ENCODE measurements around the gene INKA1. TPM values are rescaled to one million over a fixed set of nuclear protein-coding genes. Genes with fewer than 3 reads are reported as not detected.
"Not testable (repeated sequence)": the region's sequence is repeated elsewhere in the genome, so short reads cannot be mapped to it uniquely, and the experiment has no call there.

Gene INKA1
- total RNA-seq, 3 donors from 2014 or later (not counting 1 experiment from before 2014, with no cell fraction given), result 0.52 to 0.83 TPM; not detected in 1

DNA sequence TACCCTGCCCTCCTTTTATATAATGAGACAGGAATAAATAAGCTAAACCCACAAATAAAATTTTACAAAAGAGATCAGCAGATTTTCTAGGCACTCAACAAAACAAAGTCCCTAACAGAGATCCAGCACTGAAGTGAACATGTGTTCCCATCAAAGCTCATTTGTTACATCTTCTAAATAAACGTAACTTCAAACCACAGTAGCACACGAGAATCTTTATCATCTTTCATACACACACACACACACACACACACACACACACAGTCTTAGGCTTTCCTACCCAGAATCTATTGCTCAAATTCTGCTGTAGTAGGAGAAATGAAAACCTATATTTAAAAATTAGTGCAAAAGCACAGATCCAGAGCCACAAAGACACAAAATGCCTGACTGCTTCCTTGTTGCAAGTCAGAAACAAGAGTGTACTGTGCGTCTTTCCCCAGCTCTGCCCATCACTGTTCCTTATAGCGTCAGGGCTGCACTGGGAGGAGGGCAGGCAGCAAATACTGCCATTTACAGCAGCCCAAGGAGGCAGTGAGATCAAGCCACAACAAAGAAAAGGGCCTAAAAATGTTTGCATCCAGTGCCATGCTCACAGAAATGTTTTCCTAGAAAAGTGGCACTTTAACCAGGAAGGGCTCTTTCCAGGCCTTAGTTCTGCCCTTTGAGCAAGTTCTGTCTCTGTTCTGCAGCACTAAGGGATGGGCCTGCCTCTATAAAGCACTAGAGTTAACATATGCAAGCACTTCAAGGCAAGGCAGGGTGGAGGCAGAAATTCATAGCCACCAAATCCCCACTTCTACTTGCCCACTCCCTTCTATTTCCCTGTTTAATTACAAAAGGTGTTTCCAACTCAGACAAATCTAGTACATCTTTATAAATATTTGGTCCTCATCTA lies 22.7 kb upstream of the INKA1 start:
- H3K27ac Mint-ChIP-seq, result peak overlapping the region; percentile 11 to 57
- H3K36me3 Mint-ChIP-seq, result no peaks in the 10 kb centered on the region
- H3K27ac ChIP-seq (ENCODE audit: low read length), result no peak overlapping the region
- no peaks in the 10 kb centered on the region for H3K27me3 Mint-ChIP-seq (ENCODE audit: low read depth in 2 of 2)
- H3K27me3 ChIP-seq (ENCODE audit: control insufficient read depth, insufficient read depth, low read length), result no peaks in the 10 kb centered on the region
- TF ChIP-seq, protein P1, sequence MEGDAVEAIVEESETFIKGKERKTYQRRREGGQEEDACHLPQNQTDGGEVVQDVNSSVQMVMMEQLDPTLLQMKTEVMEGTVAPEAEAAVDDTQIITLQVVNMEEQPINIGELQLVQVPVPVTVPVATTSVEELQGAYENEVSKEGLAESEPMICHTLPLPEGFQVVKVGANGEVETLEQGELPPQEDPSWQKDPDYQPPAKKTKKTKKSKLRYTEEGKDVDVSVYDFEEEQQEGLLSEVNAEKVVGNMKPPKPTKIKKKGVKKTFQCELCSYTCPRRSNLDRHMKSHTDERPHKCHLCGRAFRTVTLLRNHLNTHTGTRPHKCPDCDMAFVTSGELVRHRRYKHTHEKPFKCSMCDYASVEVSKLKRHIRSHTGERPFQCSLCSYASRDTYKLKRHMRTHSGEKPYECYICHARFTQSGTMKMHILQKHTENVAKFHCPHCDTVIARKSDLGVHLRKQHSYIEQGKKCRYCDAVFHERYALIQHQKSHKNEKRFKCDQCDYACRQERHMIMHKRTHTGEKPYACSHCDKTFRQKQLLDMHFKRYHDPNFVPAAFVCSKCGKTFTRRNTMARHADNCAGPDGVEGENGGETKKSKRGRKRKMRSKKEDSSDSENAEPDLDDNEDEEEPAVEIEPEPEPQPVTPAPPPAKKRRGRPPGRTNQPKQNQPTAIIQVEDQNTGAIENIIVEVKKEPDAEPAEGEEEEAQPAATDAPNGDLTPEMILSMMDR (IDR thresholded peaks at IDR 0.05), result no peak
- no peak overlapping the region for H3K4me3 ChIP-seq (ENCODE audit: low read length)
- peak overlapping the region; percentile 35 for H3K4me3 Mint-ChIP-seq
- H3K36me3 ChIP-seq (ENCODE audit: control insufficient read depth, insufficient read depth, low read length), result peaks cover 8% of the 10 kb centered on the region
- H3K9me3 Mint-ChIP-seq, result no peaks in the 10 kb centered on the region
- intact Hi-C loops (cut with micrococcal nuclease), result no loop called here
- DNase-seq (no peak), ATAC-seq (no peak)
- peaks cover 27 to 35% of the 10 kb centered on the region in 2 donors for H3K4me1 Mint-ChIP-seq
- peaks cover 23% of the 10 kb centered on the region for H3K4me1 ChIP-seq (ENCODE audit: control insufficient read depth, insufficient read depth, low read length)
- 74% methylated on average over 3 of the region's 4 CpGs for WGBS (ENCODE audit: insufficient coverage)
- no peaks in the 10 kb centered on the region for H3K9me3 ChIP-seq (ENCODE audit: control insufficient read depth, insufficient read depth, low read length)

- DNase-seq; H3K9me3 Mint-ChIP-seq; H3K4me3 ChIP-seq (ENCODE audit: low read length); ATAC-seq; H3K27me3 Mint-ChIP-seq (ENCODE audit: low read depth in 2 of 2); H3K27me3 ChIP-seq (ENCODE audit: control insufficient read depth, insufficient read depth, low read length); H3K4me3 Mint-ChIP-seq; intact Hi-C loops (cut with micrococcal nuclease); H3K27ac ChIP-seq (ENCODE audit: low read length); H3K36me3 ChIP-seq (ENCODE audit: control insufficient read depth, insufficient read depth, low read length); H3K9me3 ChIP-seq (ENCODE audit: control insufficient read depth, insufficient read depth, low read length); H3K36me3 Mint-ChIP-seq: not testable (repeated sequence)
- peak overlapping the region in 1 of 2 donors; percentile 11 for H3K27ac Mint-ChIP-seq
- peaks cover 29% of the 10 kb centered on the region for H3K4me1 ChIP-seq (ENCODE audit: control insufficient read depth, insufficient read depth, low read length)
- H3K4me1 Mint-ChIP-seq, result peaks cover 32 to 38% of the 10 kb centered on the region in 2 donors
- WGBS (ENCODE audit: insufficient coverage), result 92% methylated on average over 9 of the region's 9 CpGs
Measured at GRCh38 chr3:49780975-49781365, 22.1 kb upstream of the INKA1 start.

GRCh38 chr3:49781415-49782199 lies 21.5 kb upstream of the INKA1 start:
- WGBS (ENCODE audit: insufficient coverage), result 93% methylated on average over 4 of the region's 5 CpGs
- TF ChIP-seq, protein P1 (IDR thresholded peaks at IDR 0.05), result no peak
- Histone ChIP-seq H3K4me1 (ENCODE audit: control insufficient read depth, insufficient read depth, low read length) (peaks cover 29% of the 10 kb centered on the region), H3K4me3 (ENCODE audit: low read length) (no peak overlapping the region), H3K27me3 (ENCODE audit: control insufficient read depth, insufficient read depth, low read length) (no peaks in the 10 kb centered on the region), H3K27ac (ENCODE audit: low read length) (no peak overlapping the region), H3K9me3 (ENCODE audit: control insufficient read depth, insufficient read depth, low read length) (no peaks in the 10 kb centered on the region), H3K36me3 (ENCODE audit: control insufficient read depth, insufficient read depth, low read length) (peaks cover 8% of the 10 kb centered on the region)
- Mint-ChIP-seq H3K27ac (peak overlapping the region in 1 of 2 donors; percentile 11), H3K27me3 (ENCODE audit: low read depth in 2 of 2) (no peaks in the 10 kb centered on the region), H3K4me1 (peaks cover 34 to 40% of the 10 kb centered on the region in 2 donors), H3K9me3 (no peaks in the 10 kb centered on the region), H3K4me3 (no peak overlapping the region), H3K36me3 (no peaks in the 10 kb centered on the region)
- ATAC-seq (no peak), DNase-seq (no peak)
- intact Hi-C loops (cut with micrococcal nuclease), result no loop called here

DNA sequence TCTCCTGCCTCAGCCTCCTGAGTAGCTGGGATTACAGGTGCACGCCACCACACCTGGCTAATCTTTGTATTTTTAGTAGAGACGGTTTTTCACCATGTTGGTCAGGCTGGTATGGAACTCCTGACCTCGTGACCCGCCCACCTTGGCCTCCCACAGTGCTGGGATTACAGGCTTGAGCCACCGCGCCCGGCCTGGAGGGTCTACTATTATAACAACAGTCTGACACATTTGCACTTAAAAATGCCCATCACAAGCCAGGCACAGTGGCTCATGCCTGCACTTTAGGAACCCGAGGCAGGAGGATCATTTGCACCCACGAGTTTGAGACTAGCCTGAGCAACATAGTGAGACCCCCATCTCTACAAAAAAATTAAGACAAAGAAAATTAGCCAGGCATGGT lies 20.8 kb upstream of the INKA1 start:
- H3K27me3 Mint-ChIP-seq (ENCODE audit: low read depth in 2 of 2); H3K4me3 Mint-ChIP-seq; H3K9me3 Mint-ChIP-seq; intact Hi-C loops (cut with micrococcal nuclease); H3K27ac ChIP-seq (ENCODE audit: low read length); H3K27me3 ChIP-seq (ENCODE audit: control insufficient read depth, insufficient read depth, low read length); DNase-seq; H3K4me3 ChIP-seq (ENCODE audit: low read length); H3K9me3 ChIP-seq (ENCODE audit: control insufficient read depth, insufficient read depth, low read length); H3K36me3 ChIP-seq (ENCODE audit: control insufficient read depth, insufficient read depth, low read length); H3K27ac Mint-ChIP-seq; ATAC-seq; H3K36me3 Mint-ChIP-seq: not testable (repeated sequence)
- 97% methylated on average over 9 of the region's 9 CpGs for WGBS (ENCODE audit: insufficient coverage)
- peaks cover 40 to 47% of the 10 kb centered on the region in 2 donors for H3K4me1 Mint-ChIP-seq
- peaks cover 36% of the 10 kb centered on the region for H3K4me1 ChIP-seq (ENCODE audit: control insufficient read depth, insufficient read depth, low read length)
